Activated T-helper 17 cell treated with anti-CD3 and anti-CD28 coated beads, Interleukin-2, amount 50 U/mL, for 72 hours (primary cell): ENCODE measurements around the gene ZFPM1. TPM values are rescaled to one million over a fixed set of nuclear protein-coding genes. Genes with fewer than 3 reads are reported as not detected.
"Not testable (repeated sequence)": the region's sequence is repeated elsewhere in the genome, so short reads cannot be mapped to it uniquely, and the experiment has no call there.

ENCODE experiments used
- ATAC-seq: fragments of 150-1000 bp; cut with Tn5 transposase; replicated peaks from 2 replicates; pipeline ENCODE4 v1.10.0; 2021; ENCODE audit warnings: mild to moderate bottlenecking, moderate library complexity
- H3K27ac Mint-ChIP-seq: one replicate; pipeline ENCODE4 v1.8.0; 2022; ENCODE audit warnings: mixed read lengths
- H3K27me3 Mint-ChIP-seq: one replicate; pipeline ENCODE4 v1.8.0; 2022; ENCODE audit warnings: mixed read lengths
- H3K36me3 Mint-ChIP-seq: one replicate; pipeline ENCODE4 v1.8.0; 2022; ENCODE audit warnings: low read depth, mild to moderate bottlenecking, mixed read lengths
- H3K4me1 Mint-ChIP-seq: one replicate; pipeline ENCODE4 v1.8.0; 2022; ENCODE audit warnings: mixed read lengths
- H3K4me3 Mint-ChIP-seq: one replicate; pipeline ENCODE4 v1.8.0; 2022; ENCODE audit warnings: mild to moderate bottlenecking, mixed read lengths
- H3K9me3 Mint-ChIP-seq: one replicate; pipeline ENCODE4 v1.8.0; 2022; ENCODE audit warnings: mixed read lengths
- total RNA-seq, 2 donors: library from RNA; stranded (reverse); gene quantifications; one replicate each; pipeline ENCODE4 v1.2.3, GENCODE V29; 2022

ZFPM1 gene
- total RNA-seq, 2 donors from 2014 or later = 12.2 to 22.1 TPM

GRCh38 chr16:88479793-88480760 is 27.0 kb downstream of the ZFPM1 start:
- no peaks in the 10 kb centered on the region for H3K9me3 Mint-ChIP-seq
- peak; percentile 35 for ATAC-seq
- H3K4me3 Mint-ChIP-seq = no peak overlapping the region
- H3K27me3 Mint-ChIP-seq = no peaks in the 10 kb centered on the region
- H3K27ac Mint-ChIP-seq = peak overlapping the region; percentile 69
- no peaks in the 10 kb centered on the region for H3K36me3 Mint-ChIP-seq
- H3K4me1 Mint-ChIP-seq = peaks cover 18% of the 10 kb centered on the region

DNA sequence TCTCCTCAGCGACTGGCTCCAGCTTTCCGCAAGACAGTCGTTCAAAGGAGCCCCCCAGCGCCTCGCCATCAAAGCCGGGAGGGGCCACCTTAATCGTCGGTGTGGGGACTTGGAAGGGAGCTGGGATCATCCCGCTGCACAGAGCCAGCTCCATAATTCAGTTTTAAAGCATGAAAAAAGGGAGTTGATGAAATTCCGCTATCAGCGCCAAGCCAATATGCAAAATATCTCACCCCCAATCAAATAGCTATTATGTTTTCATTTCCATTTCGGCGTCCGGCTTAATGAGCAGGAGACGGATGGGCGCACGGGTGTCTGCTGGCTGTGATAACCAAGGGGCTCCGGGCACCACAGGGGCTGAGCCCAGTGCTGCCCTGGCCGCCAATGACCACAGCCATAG is 27.7 kb downstream of the ZFPM1 start:
- peaks cover 18% of the 10 kb centered on the region for H3K4me1 Mint-ChIP-seq
- H3K9me3 Mint-ChIP-seq = no peaks in the 10 kb centered on the region
- no peaks in the 10 kb centered on the region for H3K36me3 Mint-ChIP-seq
- H3K27ac Mint-ChIP-seq = no peak overlapping the region
- no peaks in the 10 kb centered on the region for H3K27me3 Mint-ChIP-seq
- H3K4me3 Mint-ChIP-seq = no peak overlapping the region
- no peak for ATAC-seq

DNA sequence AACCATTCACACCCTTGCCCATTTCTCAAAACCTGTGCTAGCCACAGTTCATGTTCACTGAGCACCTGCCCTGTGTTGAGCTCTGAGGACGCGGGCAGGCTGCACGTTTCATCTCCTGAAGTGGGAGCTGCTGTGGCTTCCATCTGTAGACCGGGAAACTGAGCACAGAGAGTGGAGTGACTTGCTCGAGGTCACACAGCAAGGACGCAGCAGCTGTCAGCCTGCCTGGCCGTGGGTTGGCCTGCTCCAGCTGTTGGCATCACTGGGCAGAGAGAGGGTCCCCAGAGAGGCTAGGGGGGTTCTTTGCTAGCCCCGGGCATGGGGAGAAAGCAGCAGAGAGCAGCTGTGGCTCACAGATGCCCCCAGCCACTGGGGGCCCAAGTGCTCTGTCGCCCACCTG is 28.8 kb downstream of the ZFPM1 start:
- Mint-ChIP-seq H3K4me1 (peaks cover 14% of the 10 kb centered on the region), H3K9me3 (no peaks in the 10 kb centered on the region), H3K27me3 (no peaks in the 10 kb centered on the region), H3K27ac (no peak overlapping the region), H3K4me3 (no peak overlapping the region), H3K36me3 (no peaks in the 10 kb centered on the region)
- no peak for ATAC-seq

- Mint-ChIP-seq H3K27me3 (no peaks in the 10 kb centered on the region), H3K9me3 (no peaks in the 10 kb centered on the region), H3K36me3 (no peaks in the 10 kb centered on the region), H3K27ac (no peak overlapping the region), H3K4me1 (peaks cover 6% of the 10 kb centered on the region), H3K4me3 (no peak overlapping the region)
- ATAC-seq = no peak
These were observed 29.7 kb downstream of the ZFPM1 start for GRCh38 chr16:88482630-88483391.

DNA sequence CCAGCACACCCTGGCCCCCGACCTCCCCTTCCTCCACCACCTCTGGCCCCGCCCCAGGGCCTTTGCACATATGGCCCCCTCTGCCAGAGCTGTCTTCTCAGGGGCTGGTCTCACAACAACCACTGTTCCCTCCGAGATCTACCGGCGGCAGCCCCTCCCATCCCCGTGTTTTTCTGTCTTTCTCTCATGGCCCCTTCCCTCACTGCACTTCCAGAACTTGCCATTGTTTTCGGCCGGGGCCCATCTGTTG is 30.2 kb downstream of the ZFPM1 start:
- peaks cover 6% of the 10 kb centered on the region for H3K4me1 Mint-ChIP-seq
- no peaks in the 10 kb centered on the region for H3K27me3 Mint-ChIP-seq
- H3K4me3 Mint-ChIP-seq = no peak overlapping the region
- no peak overlapping the region for H3K27ac Mint-ChIP-seq
- ATAC-seq = no peak
- no peaks in the 10 kb centered on the region for H3K36me3 Mint-ChIP-seq
- no peaks in the 10 kb centered on the region for H3K9me3 Mint-ChIP-seq

DNA sequence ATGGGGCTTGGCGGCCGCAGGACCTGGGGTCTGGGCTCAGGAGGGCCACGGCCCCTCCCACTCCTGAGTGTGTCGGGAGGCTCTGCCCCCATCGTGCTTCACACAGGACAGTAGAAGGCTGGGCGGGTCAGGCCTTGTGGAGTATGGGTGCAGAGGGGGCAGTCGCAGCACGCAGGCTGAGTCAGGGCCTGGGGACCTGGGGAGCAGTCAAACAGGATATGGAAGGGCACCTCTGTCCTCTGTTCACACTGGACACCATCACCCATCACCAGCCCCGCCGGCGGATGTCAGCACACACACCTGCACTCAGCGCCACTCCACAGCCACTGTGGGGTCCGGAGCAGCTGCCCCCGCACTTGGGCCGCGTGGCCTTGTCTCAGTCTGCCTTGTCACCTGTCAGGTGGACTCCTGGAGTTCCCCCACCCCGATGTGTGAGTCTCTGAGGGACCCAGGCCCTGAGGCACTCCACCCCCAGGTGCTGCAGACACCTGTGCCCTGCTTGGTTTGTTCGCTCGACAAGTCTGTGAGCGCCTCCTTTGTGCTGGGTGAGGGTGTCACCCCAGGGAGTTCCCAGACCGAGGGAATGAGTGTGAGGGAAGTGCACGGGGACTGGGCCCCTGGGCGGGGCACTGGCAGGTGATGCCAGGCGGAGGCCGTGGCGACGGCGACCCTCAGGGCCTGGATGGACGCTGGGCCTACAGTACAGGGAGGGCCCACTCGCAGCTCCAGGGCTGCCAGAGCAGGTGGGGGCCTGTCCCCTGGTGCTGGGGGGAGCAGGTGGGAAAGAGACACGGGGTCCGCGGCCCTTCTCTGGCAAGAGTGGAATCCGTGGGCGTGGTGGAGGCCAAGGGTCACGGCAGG is 31.7 kb downstream of the ZFPM1 start:
- no peak overlapping the region for H3K27ac Mint-ChIP-seq
- peaks cover 6% of the 10 kb centered on the region for H3K4me1 Mint-ChIP-seq
- no peak for ATAC-seq
- no peaks in the 10 kb centered on the region for H3K36me3 Mint-ChIP-seq
- H3K4me3 Mint-ChIP-seq = no peak overlapping the region
- H3K27me3 Mint-ChIP-seq = no peaks in the 10 kb centered on the region
- H3K9me3 Mint-ChIP-seq = no peaks in the 10 kb centered on the region

DNA sequence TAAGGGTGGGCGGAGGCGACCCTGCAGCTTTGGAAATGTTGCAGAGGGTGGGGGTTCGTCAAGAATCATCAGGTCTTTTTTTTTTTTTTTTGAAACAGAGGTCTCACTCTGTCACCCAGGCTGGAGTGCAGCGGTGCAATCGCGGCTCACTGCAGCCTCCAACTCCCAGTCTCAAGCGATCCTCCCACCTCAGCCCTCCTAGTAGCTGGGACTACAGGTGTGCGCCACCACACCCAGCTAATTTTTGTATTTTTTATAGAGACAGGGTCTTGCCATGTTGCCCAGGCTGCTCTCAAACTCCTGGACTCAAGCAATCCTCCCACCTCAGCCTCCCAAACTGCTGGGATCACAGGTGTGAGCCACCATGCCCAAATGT is 32.3 kb downstream of the ZFPM1 start:
- H3K4me3 Mint-ChIP-seq, ATAC-seq, H3K9me3 Mint-ChIP-seq, H3K27me3 Mint-ChIP-seq, H3K36me3 Mint-ChIP-seq, H3K27ac Mint-ChIP-seq, H3K4me1 Mint-ChIP-seq: not testable (repeated sequence)

- no peaks in the 10 kb centered on the region for H3K4me1 Mint-ChIP-seq
- ATAC-seq = no peak
- H3K4me3 Mint-ChIP-seq = no peak overlapping the region
- no peaks in the 10 kb centered on the region for H3K36me3 Mint-ChIP-seq
- no peaks in the 10 kb centered on the region for H3K27me3 Mint-ChIP-seq
- no peaks in the 10 kb centered on the region for H3K9me3 Mint-ChIP-seq
- no peak overlapping the region for H3K27ac Mint-ChIP-seq
These were observed 33.5 kb downstream of the ZFPM1 start for GRCh38 chr16:88486398-88487123.

DNA sequence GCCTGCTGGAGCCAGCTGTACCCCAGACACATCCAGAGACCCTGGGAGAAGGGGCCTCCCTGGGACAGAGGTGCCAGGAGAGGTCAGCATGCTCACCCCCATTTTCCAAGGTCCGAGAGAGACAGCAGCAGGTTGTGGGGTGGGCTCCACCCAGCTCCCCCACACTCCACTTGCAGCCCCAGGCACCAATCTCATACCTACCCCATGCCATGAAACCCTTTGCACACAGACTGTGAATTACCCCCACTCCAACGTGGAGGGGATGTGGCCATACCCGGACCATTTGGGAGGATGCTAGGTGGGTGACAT is 34.0 kb downstream of the ZFPM1 start:
- H3K4me3 Mint-ChIP-seq = no peak overlapping the region
- H3K27ac Mint-ChIP-seq = no peak overlapping the region
- H3K36me3 Mint-ChIP-seq = no peaks in the 10 kb centered on the region
- no peaks in the 10 kb centered on the region for H3K27me3 Mint-ChIP-seq
- no peak for ATAC-seq
- no peaks in the 10 kb centered on the region for H3K4me1 Mint-ChIP-seq
- no peaks in the 10 kb centered on the region for H3K9me3 Mint-ChIP-seq

GRCh38 chr16:88487920-88488851 is 35.1 kb downstream of the ZFPM1 start:
- Mint-ChIP-seq H3K4me1 (no peaks in the 10 kb centered on the region), H3K36me3 (no peaks in the 10 kb centered on the region), H3K27ac (no peak overlapping the region), H3K4me3 (no peak overlapping the region), H3K9me3 (no peaks in the 10 kb centered on the region), H3K27me3 (no peaks in the 10 kb centered on the region)
- ATAC-seq = no peak

DNA sequence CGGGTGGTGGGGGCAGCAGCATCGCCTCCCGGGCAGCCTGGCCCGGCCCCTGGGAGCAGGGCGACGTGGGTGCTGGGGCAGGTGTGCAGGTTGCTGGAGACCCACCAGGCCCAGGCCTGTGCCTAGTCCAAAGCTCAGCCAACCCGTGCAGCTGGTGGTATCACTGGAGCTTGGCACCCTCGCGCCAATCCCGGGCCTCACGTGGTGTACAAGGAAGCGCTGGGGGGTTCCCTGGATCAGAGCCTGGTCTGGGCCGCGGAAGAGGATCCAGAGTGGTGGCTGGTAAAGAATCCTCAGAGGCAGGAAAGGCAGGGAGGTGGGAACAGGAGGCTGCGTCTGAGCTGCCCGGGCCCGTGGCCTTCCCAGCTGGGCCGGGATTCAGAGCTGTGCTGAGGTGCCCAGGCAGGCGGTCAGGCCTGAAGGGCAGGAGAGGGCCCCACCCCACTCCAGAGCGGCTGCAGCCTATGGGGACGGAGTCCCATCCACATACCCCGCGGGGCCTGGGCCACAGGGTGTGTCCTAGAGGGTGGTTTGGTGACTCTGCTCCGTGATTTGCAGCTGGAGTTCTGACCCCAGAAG is 36.2 kb downstream of the ZFPM1 start:
- no peaks in the 10 kb centered on the region for H3K4me1 Mint-ChIP-seq
- H3K9me3 Mint-ChIP-seq = no peaks in the 10 kb centered on the region
- no peaks in the 10 kb centered on the region for H3K27me3 Mint-ChIP-seq
- H3K27ac Mint-ChIP-seq = no peak overlapping the region
- H3K36me3 Mint-ChIP-seq = no peaks in the 10 kb centered on the region
- no peak overlapping the region for H3K4me3 Mint-ChIP-seq
- no peak for ATAC-seq

DNA sequence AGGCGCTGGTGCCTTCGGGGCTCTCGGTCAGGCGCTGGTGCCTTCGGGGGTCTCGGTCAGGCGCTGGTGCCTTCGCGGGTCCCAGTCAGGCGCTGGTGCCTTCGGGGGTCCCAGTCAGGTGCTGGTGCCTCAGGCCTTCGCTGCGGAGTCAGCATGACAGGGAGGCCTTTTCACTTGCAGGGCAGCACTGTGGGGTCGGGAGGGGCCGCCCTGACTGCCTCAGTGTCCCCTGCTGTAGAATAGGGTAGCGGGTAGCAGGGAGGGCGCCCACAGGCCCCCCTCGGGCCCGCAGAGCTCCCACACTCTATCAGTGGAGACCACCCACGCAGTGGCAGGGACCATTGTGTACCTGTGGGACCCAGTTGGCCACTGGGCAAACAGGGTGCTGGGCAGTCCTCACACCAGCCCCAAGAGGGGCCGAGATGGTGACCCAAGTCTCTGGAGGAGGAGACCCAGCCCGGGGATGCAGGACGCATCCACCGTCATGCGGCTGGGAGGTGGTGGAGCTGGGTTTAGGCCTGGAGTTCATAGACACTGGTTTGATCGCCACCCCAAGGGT is 38.0 kb downstream of the ZFPM1 start:
- Mint-ChIP-seq H3K4me1 (no peaks in the 10 kb centered on the region), H3K4me3 (no peak overlapping the region), H3K36me3 (no peaks in the 10 kb centered on the region), H3K27ac (no peak overlapping the region), H3K27me3 (no peaks in the 10 kb centered on the region), H3K9me3 (no peaks in the 10 kb centered on the region)
- no peak for ATAC-seq
